SK-N-SH (cell line): ENCODE results near the gene CDK9.
A peak's percentile ranks its signal among the peaks of the same experiment; 100 is the strongest.

Experiments
- CHD2 ChIP-seq: fragments of 150-350 bp; IDR thresholded peaks from 2 replicates; pipeline ENCODE4 v1.6.1; 2018; ENCODE audit warnings: low read length; ENCODE audit not compliant: partially characterized antibody
- EP300 ChIP-seq, 2 experiments: IDR thresholded peaks; 2 replicates each; pipeline versions ENCODE4 v1.4.0 to v1.6.1; 2012; ENCODE audit warnings: borderline replicate concordance in 1 of 2, low read depth in 1 of 2, low read length in 1 of 2
- FOXM1 ChIP-seq: IDR thresholded peaks from 2 replicates; pipeline ENCODE4 v1.4.0; 2012; ENCODE audit warnings: low read depth, mild to moderate bottlenecking
- GATA2 ChIP-seq: sonication (generic); formaldehyde crosslinking; IDR thresholded peaks from 2 replicates; pipeline ENCODE4 v1.5.0; 2020; ENCODE audit warnings: mild to moderate bottlenecking, missing genetic modification reagents
- POLR2AphosphoS5 ChIP-seq: IDR thresholded peaks from 2 replicates; pipeline ENCODE4 v1.6.1; 2012; ENCODE audit warnings: low read depth, low read length
- REST ChIP-seq: IDR thresholded peaks from 2 replicates; pipeline ENCODE4 v1.6.1; 2012; ENCODE audit warnings: mild to moderate bottlenecking, low read depth, low read length, moderate library complexity
- RFX5 ChIP-seq: IDR thresholded peaks from 2 replicates; pipeline ENCODE4 v1.6.1; 2012; ENCODE audit warnings: mild to moderate bottlenecking, improper control_type of control experiment, low read length
- TAF1 ChIP-seq: IDR thresholded peaks from 2 replicates; pipeline ENCODE4 v1.6.1; 2012; ENCODE audit warnings: low read depth, mild to moderate bottlenecking, low read length, moderate library complexity, borderline replicate concordance
- YY1 ChIP-seq: IDR thresholded peaks from 2 replicates; pipeline ENCODE4 v1.4.0; 2012; ENCODE audit warnings: low read depth, mild to moderate bottlenecking
- ZBTB33 ChIP-seq: IDR thresholded peaks from 2 replicates; pipeline ENCODE4 v1.4.0; 2012; ENCODE audit warnings: low read depth, borderline replicate concordance
- TF ChIP-seq, protein P1 (sequence below): fragments of 200-600 bp; sonication (generic); IDR thresholded peaks from 2 replicates; pipeline ENCODE4 v1.6.1; 2017; ENCODE audit warnings: antibody characterized with exemption, mild to moderate bottlenecking, moderate library complexity
- TF ChIP-seq, protein P2 (sequence below): IDR thresholded peaks from 2 replicates; pipeline ENCODE4 v1.4.0; 2012; ENCODE audit warnings: low read depth

- TF ChIP-seq, protein P1, sequence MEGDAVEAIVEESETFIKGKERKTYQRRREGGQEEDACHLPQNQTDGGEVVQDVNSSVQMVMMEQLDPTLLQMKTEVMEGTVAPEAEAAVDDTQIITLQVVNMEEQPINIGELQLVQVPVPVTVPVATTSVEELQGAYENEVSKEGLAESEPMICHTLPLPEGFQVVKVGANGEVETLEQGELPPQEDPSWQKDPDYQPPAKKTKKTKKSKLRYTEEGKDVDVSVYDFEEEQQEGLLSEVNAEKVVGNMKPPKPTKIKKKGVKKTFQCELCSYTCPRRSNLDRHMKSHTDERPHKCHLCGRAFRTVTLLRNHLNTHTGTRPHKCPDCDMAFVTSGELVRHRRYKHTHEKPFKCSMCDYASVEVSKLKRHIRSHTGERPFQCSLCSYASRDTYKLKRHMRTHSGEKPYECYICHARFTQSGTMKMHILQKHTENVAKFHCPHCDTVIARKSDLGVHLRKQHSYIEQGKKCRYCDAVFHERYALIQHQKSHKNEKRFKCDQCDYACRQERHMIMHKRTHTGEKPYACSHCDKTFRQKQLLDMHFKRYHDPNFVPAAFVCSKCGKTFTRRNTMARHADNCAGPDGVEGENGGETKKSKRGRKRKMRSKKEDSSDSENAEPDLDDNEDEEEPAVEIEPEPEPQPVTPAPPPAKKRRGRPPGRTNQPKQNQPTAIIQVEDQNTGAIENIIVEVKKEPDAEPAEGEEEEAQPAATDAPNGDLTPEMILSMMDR = peak; percentile 37; the same call in 1 of the 2 replicates
- TF ChIP-seq EP300 (IDR thresholded peaks at IDR 0.05; ENCODE audit: borderline replicate concordance in 1 of 2, low read depth in 1 of 2, low read length in 1 of 2) (no peak), POLR2AphosphoS5 (no peak), YY1 (no peak), REST (no peak), TAF1 (no peak), RFX5 (no peak), CHD2 (no peak), FOXM1 (no peak), ZBTB33 (no peak), GATA2 (CRISPR knock-in tag) (no peak)
- TF ChIP-seq, protein P2, sequence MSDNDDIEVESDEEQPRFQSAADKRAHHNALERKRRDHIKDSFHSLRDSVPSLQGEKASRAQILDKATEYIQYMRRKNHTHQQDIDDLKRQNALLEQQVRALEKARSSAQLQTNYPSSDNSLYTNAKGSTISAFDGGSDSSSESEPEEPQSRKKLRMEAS = no peak
Measured at GRCh38 chr9:127825319-127826051, 39.7 kb downstream of the CDK9 start.
